KG1 (cell line): ENCODE results near the gene ACOT7.

Source experiments
- DNase-seq: peaks from one replicate; lab custom pipeline; 2025; lab: John Stamatoyannopoulos, UW

Gene ACOT7

GRCh38 chr1:6360517-6361070 lies 33.0 kb downstream of the ACOT7 start:
- DNase-seq = no peak

- no peak for DNase-seq
These were observed 33.5 kb downstream of the ACOT7 start for GRCh38 chr1:6360117-6360496.

GRCh38 chr1:6359216-6360116 lies 34.1 kb downstream of the ACOT7 start:
- no peak for DNase-seq

DNA sequence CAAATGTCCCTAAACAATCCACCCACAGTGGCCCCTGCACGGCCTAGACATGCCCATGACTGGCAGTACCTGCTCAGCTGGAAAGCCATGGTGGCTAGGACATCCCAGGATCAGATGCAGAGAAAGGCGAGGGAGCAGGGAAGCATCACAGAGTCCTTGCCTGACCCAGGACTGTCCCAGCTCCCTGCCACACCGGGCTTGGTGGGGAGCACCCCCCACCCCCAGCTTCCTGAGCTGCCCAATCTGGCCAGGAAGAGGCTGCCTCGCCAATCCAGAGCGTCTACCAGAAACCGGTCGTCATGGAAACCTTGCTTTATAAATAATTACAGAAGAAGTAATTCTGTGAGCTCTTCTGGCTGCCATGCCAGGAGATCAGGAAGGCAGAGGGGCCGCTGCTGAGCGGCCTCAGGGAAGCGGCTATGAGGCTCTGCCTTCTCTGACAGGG lies 34.8 kb downstream of the ACOT7 start:
- DNase-seq = no peak

DNA sequence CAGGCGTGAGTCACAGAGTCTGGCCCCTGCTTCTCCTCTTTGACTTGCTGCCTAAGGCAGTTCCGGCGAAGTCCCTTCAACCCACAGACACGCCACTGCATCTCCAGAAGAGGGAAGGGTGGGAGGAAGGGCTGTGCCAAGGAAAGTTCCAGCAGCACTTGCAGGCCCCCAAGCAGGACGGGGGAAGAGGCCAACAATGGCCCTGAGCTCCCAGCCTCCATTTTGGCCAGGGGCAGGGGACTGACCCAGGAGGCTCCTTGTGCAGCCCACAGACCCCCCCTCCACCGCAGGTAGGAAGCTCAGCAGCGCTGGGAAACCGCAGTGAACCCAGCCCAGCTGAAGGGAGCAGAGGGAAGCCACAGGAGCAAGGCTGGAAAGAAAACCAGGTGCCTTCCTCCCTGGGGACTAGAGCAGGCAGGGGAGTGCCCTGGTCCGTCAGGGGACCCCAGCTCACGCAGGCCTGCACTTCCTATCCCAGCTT lies 35.4 kb downstream of the ACOT7 start:
- no peak for DNase-seq

DNA sequence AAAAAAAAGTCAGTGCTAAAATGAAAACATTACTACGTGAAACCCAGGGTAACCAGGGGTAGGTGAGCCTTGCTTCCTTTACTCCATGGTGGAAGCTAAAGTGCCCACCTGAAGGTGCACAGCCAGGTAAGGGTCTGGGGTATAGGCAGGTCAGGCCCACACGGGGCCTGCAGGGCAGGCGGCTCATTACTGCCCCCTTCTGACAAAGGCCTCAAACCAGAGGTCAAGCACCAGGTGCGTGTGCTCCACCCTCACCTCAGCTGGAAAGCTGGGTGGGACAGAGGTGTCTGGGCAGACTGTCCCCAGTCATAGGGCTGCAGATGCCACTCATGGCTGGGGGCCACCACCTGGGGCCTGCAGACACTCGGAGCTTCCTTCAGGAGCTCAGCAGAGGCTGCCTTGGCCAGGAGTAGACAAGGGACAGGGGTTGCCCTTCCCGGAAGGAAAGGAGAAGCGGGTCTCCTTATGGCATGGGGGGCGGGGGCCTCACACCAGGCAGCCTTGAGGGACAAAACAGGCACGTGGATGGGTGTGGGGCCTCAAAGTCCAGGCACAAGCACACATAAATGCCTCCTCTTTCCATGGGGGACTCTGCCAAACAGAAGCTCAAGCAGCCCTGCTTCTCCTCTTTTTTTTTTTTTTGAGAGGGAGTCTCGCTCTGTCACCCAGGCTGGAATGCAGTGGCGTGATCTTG lies 36.2 kb downstream of the ACOT7 start:
- no peak for DNase-seq

GRCh38 chr1:6355621-6356020 lies 37.9 kb downstream of the ACOT7 start:
- DNase-seq = no peak

- DNase-seq = no peak
These were observed 38.8 kb downstream of the ACOT7 start for GRCh38 chr1:6354659-6355317.

- DNase-seq = no peak
These were observed 39.5 kb downstream of the ACOT7 start for GRCh38 chr1:6353955-6354658.

- DNase-seq = no peak
These were observed 40.0 kb downstream of the ACOT7 start for GRCh38 chr1:6353619-6353954.

DNA sequence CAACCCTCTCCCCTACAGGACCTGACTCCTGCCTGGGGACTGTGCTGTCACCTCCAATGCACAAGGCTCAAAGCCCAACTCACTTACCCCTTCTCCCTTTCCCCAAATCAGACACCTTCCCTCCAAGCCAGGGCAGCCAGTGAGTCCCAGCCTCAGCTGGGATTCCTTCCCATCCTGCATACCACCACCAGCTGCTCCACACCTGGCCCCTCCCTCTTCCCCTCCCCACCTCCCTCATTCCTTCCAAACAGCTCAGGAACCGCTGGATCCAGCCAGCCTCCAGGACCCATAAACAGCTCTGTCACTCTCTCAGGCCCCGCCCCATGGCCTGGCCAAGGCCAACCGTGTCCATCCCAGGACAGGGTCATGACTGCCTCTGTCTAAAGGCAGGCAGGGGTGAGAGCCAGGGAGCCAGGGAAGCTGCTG lies 41.4 kb downstream of the ACOT7 start:
- DNase-seq = no peak

DNA sequence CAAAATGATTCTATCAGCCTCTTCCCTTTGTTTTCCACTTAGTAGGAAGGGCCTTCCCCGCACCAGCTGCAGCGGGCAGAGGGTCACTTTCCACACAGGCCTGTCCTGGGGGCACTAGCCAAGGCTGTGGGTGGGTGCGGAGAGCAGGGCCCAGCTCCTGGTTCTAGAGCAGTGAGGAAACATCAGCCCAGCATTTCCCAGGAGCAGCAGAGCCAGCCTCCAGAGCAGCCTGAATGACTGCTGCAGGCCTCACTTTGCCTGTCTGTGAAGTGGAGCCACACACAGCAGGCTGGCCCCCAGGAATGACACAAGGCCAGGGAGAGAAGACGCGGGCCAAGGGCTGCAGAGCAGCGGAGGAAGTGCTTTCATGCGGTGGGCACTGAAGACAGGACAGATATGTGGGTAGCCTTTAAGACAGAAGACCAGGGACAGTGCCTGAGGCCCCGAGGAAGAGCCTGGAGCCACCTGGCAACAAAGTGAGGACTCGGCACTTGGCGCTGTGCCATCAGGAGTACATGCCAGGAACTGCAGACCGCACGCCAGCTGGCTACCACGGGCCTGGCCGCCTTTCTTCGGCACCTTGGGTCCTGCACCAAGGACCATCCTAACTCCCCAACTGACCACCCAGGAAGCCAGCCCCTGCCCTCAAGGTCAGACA lies 42.0 kb downstream of the ACOT7 start:
- no peak for DNase-seq

- DNase-seq = no peak
These were observed 43.0 kb downstream of the ACOT7 start for GRCh38 chr1:6350416-6351088.

GRCh38 chr1:6349254-6349943 lies 44.2 kb downstream of the ACOT7 start:
- DNase-seq = no peak

DNA sequence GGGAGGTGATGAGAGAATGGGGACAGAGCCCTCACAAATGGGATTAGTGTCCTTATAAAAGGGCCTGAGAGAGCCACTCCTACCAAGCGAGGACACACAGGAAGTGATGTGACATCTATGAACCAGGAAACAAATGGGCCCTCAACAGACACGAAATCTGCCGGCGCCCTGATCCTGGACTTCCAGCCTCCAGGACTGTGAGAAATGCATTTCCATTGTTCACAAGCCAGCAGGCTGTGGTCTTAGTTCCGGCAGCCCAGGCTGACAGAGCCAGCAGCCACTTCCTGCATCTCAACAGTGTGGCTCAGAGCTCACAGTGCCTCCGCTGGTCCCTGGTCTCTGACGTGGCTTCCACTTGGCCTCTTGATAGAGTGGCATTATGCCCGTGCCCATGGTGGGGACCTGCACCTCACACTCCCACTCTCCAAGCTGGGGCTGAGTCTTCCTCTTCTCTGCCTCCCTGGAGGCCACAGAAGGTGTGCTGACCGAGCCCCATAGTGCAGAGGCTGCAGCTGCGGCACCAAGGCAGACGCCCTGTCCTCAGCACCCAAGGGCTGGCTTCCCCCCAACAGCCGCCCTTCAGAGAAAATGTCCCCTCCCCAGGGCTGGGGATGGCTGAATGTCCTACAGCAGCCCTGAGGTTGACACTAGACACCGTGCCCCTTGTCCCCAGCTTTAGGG lies 44.9 kb downstream of the ACOT7 start:
- peak; percentile 40 for DNase-seq

DNA sequence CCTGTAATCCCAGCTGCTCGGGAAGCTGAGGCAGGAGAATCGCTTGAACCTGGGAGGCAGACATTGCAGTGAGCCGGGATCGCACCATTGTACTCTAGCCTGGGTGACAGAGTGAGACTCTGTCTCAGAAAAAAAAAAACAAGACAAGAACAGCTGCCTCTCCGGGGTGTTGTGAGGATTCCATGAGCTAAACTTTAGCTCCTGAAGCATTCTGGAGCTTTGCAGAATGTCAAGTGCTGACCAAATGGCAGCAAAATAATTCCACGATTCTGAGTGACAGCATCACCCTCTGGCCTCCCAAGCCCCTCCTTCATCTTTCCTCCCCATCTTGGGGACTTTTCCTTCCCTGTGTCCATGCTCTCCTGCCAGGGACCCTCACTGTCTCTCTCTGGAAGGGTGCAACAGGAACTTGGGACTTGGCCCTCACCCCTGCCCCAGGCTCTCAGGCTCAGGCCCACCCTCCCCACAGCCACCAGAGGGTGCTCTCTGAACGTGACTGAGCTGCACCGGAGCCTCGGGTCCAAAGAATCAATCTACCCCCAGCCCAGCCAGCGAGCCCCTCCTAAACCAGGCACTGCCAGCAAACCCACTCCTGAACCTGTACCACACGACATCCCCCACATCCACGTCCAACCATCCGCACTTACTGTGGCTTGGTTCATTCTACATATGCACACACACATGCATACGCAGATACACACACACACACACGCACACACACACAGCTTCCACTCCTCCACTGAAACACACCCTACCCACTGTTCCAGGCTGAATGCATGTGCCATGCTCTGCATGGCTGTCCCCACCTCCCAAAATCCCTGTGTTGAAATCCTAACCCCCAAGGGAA lies 45.7 kb downstream of the ACOT7 start:
- peak; percentile 45 for DNase-seq

DNA sequence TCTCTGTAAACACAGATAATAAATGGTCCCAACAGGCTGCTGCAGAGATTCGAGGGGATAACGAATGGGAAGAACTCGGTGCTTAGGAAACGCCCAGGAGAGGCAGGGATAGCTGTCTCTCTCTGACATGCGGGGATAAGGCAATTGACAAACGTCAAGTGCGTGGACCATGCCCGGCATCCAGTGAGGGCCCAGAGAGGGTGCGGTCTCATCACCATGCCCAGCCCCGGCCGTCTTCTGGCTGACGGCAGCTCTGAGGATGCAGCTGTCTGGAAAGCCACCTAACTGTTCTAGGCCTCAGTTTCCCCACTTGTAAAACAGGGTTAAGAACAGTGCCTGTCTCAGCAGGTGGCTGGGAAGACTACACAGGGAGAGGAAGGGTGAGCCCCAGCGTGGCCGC lies 48.1 kb downstream of the ACOT7 start:
- no peak for DNase-seq

DNA sequence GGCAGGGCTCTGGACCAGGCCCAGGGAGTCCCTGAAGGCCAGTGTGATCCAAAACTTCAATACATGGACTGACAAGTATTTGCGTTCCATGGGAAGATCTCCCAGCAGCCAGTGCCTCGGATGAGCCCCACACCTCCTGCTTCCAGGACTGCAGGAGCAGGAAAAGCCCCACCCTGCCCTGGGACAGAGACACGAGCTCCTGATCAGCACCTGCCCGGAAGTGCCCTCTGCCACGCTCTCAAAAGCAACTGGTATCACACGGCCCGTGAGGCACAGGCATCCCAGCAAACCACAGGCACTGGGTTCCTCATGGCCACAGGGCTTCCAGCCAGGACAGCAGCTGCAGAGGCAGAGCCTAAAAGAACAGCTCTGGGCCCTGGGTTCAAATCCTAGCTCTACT lies 48.6 kb downstream of the ACOT7 start:
- no peak for DNase-seq
